ENCODE measurements around the gene DPM3.
"Not testable (repeated sequence)": the region's sequence is repeated elsewhere in the genome, so short reads cannot be mapped to it uniquely, and the experiment has no call there.

Gene DPM3, protein sequence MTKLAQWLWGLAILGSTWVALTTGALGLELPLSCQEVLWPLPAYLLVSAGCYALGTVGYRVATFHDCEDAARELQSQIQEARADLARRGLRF

DNA sequence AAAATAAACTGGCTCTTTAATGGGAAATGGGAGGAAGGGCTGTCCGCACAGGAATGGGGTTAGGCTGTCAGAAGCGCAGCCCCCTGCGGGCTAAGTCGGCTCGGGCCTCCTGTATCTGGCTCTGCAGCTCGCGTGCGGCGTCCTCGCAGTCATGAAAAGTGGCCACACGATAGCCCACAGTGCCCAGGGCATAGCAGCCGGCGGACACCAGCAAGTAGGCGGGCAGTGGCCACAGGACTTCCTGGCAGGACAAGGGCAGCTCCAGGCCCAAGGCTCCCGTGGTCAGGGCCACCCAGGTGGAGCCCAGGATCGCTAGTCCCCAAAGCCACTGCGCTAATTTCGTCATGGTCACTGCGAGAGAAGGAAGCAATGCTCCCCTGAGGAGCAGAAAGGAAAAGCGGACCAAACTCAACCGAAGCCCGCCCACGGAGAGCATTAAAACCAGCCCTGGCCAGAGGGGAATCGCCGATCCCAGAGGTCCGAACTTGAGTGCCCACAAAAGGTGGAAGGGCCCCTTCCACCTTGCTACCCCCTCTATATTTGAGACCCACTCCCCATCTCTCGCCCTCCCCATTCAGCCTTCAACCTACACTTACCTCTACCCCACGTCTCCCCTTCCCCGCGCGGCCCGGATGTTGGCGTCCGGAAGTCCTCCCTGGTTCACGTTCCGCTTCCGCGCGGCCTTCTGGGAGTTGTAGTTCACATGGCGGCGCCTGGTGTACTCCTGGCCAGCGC, at the start of gene DPM3:
DPM3 (minus strand) TSS at position 637 of the 735 bp plus-strand sequence; CDS start at position 346, 291 bp downstream.
- DNase-seq, result peak; percentile 91

DNA sequence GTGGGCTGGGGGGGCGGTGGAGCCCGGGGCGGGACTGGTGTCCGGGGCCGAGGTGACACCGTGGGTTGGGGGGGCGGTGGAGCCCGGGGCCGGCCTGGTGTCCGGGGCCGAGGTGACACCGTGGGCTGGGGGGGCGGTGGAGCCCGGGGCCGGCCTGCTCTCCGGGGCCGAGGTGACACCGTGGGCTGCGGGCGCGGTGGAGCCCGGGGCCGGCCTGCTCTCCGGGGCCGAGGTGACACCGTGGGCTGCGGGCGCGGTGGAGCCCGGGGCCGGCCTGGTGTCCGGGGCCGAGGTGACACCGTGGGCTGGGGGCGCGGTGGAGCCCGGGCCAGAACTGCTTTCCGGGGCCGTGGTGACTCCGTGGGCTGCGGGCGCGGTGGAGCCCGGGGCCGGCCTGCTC, 49.6 kb upstream of the DPM3 start:
- DNase-seq, result not testable (repeated sequence)

DNA sequence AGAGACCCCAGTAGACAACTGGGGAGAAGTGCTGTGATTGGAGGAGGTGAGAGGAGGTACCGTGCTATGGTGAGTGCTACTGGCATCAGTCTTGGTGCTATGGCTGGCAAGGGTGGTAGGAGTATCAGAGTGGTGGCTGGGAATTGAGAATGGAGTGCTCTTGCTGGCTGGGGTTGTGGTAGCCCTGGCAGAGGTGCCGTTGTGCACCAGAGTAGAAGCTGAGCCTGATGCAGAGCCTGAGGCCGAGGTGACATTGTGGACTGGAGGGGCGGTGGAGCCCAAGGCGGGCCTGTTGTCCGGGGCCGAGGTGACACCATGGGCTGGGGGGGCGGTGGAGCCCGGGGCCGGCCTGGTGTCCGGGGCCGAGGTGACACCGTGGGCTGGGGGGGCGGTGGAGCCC, 47.9 kb upstream of the DPM3 start:
- no peak for DNase-seq

DNA sequence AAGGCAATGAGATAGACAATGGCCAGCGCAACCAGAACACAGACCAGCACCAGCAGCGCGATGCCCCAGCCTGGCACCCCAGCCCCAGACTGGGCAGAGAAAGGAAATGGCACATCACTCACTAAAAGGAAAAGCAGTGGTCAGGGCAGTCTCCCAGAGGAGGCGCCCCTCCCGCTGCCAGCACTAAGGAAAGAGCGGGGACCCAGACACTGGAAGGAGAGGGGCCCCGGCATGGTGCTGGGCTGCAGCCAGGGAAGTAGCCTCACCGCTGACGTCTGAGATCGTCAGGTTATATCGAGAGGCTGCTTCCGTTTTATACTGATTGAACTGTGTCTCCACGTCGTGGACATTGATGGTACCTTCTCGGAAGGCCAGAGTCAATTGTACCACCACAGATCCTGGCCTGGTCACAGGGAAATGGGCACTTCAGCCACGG, 47.1 kb upstream of the DPM3 start:
- DNase-seq, result no peak

DNA sequence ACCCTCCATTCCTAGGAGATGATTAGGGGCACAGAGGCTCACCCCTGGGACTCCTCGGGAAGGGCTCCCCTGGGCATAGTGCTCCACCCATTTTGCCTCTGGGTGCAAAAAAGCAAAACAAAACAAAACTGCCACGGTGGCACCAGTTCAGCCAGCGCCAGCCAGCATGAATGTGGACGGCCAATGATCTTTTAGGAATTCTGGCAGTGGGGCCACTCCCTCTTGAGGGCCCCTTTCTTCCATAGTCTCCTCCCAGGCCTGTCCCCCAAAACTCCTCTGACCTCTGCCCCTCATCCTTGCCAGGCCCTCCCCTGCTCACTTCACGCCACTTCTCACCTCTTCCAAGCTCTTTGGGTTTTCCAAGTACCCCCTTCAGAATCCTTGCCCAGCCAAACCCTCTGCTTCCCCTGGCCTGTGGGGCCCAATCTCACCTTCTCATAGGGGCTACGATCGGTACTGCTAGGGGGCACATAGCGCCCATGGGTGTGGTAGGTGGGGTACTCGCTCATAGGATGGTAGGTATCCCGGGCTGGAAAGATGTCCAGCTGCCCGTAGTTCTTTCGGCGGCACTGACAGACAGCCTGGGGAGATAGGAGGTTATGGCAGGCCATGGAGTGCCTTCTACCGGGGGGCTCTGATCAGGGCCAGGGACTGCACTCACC, 46.6 kb upstream of the DPM3 start:
- DNase-seq, result no peak

DNA sequence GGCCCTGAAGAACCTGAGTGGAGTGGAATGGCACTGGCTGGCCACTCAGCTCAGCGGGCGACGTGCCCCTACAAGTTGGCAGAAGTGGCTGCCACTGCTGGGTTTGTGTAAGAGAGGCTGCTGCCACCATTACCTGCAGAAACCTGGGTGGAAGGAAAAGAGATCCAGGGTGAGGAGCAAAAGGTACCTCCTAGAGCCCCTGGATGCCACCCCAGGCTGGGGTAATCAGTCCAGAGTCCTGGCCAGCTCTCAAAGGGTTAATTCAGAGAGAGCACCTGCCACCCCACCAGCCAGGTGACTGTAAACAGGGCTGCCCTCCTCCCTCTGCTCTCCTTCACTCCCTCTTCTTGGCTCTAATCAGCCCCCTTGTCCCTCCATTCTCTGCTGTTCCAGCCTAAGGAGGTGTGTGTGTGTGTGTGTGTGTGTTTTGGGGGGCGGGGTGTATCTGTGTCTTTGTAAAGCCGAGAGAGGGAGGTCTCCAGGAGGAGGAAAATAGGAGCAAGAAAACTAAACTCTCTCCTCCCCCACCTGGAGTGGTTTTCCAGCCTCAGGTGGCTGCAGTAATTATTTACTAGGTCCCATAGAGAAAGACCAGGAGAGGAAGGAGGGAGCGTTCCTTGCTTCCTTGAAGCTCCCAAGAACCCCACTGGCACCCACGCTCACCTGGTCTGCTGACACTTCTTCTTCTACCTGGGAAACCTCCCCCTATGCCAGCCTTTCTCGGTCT, 45.9 kb upstream of the DPM3 start:
- DNase-seq, result no peak

DNA sequence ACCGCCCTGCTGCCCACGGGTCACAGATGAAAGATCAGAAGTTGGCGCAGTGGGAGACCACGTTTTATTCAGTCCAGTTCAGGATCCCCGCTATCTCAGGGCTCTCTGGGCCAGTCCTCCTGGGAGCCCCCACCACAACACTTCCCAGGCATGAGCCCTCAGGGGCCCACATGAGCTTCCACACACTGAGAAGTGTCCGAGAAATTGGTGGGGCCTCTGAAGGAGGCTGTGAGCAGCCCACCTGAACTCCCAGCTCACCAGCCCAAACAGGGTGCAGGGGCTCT, 45.4 kb upstream of the DPM3 start:
- DNase-seq, result no peak

DNA sequence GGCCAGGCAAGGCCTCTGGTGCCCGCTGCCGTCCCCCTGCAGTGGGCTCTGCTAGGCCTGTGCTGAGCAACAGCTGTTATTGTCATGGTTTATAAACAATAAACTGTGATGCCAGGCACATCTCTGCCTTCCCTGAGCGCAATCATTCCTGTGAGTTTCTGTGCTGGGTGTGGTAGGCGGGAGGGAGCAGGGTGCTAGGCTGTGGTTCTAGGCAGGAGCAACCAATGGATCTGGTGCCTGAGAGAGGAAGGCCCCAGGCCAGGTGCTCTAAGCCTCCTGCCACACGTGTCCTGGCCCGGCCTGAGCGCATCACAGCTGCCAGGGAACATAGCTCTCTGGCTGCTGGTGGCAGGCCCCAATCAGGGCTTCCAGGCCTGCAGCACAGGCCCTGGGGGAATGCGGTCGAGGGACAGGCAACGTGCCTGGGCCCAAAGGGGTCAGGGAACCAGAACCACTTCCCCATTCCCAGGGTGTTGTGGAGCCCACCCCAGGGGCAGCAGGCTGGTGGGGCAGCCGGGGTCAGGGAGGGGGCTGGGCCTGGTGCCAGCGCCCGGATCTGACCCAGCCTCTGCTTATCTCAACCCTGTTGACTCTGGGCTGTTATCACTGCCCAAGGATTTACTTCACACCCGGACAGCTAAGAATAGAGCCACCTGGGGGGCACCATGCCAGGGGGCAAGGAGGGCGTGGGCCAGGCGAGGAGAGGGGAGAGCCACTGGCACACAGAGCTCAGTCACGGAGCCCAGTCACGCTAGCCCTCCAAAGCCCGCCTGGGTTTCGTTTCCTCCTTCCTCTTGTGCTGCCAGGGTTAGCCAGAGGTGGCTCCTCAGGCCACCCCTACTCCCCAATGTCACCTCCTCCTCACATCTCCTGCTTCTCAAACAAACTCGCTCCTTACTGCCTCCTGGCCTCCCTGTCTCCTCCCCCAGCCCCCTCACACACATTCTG, 44.8 kb upstream of the DPM3 start:
- DNase-seq, result no peak

DNA sequence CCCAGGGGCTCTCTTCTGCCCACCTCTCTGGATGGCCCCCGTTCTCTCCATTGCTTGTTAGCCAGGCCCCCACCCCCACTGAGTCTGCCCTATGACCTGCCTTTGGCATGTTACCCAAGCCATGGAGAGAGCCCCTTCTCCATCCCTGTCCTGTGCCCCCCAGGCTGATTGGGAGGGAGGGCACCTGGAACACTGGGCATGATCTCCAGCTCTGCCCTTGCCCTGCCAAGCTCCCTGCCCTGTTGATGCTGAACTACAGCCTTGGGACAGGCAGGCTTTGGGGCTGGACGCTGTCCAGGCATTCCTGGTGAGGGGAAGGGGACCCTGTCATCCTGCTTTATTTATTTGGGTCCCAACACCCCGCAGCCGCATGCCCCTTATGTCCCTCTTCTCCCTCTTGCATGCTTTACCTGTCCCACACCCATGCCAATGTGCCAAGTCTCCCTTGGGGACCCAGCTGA, 44.0 kb upstream of the DPM3 start:
- no peak for DNase-seq

DNA sequence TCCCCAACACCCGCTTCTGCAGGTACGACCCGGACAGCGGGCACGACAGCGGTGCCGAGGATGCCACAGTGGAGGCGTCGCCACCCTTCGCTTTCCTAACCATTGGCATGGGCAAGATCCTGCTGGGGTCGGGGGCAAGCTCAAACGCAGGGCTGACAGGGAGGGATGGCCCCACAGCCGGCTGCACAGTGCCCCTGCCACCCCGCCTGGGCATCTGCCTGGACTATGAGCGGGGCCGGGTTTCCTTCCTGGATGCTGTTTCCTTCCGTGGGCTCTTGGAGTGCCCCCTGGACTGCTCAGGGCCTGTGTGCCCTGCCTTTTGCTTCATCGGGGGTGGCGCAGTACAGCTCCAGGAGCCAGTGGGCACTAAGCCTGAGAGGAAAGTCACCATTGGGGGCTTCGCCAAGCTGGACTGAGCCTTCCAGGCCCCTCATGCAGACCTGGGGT, 43.5 kb upstream of the DPM3 start:
- no peak for DNase-seq

DNA sequence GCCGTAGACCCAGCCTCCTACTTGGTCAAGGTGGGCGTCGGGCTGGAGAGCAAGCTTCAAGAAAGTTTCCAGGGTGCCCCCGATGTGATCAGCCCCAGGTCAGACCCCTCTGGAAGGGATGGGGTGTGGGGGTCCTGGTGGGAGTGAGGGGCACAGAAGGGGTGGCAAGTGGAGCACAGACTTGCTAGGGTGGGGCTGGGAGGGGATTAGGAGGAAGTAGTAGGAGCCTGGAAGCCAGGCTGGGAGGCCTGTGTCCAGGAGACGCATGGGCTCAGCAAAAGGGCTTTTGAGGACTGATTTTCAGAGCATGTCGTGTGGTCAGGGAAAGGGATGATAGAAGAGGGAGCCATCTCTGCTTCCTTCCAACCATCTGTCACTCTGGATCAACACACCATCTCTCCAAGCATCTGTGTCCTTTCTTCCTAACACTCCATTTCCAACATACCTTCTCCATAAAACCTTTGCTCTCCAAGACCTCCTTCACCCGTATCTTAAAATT, 41.8 kb upstream of the DPM3 start:
- DNase-seq, result no peak

DNA sequence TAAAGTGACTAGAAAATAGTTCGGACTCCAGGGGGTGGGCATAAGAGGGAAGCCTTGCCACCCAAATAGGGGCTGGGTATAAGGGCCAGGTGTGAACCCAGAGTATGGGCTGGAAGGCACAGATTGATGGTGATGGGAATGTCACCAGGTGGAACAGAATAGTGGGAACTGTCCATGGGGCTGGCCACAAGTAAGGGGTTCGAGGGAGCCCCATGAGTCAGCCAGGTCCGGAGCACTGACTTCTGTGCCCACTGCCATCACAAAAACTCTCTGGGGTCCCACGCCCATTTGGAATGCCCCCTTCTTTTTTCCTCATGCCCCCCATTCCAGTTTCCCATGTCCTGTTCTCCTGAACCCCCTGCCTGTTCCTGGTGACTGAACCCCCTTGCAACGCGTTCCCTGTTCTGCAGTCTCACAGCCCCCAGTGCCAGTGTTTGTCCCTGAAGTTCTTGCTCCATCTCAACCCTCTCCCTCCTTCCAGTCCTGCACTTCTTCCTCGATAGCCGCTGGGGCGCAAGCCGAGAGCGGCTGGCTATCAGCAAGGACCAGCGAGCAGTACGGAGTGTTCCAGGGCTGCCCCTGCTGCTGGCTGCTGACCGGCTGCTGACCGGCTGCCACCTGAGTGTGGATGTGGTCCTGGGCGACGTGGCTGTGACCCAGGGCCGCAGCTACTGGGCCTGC, 41.2 kb upstream of the DPM3 start:
- DNase-seq, result no peak

DNA sequence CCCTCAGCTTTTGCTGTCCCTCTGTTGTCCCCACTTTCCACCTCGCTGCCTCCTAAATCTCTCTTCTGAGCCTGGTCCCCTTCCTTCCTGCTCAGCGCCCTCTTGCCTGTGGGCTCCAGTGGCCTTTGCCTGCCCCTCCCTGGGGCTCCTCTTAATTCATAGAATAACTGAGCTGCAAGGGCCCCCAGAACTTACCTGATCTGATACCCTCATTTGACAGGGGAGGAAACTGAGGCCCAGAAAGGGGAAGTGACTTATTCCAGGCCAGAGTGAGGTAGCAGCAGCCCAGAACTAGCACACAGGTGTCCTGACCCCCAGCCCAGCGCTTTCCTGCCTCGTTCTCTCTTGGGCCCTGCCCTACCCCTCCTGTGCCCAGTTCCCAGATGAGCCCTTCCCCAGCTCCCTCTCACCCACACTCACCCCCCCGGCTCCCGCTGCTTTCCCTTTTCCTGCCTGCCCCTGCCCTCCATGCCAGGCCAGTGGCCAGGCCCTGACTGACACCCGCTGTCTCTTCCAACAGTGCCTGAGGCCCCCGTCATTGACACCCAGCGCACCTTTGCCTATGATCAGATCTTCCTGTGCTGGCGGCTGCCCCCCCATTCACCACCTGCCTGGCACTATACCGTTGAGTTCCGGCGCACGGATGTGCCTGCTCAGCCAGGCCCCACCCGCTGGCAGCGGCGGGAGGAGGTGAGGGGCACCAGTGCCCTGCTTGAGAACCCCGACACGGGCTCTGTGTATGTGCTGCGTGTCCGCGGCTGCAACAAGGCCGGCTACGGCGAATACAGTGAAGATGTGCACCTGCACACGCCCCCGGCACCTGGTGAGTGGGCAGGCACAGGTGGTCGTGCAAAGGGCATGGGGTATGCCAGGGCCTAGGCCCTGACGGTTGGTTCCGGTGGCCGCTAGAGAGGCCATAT, 39.0 kb upstream of the DPM3 start:
- DNase-seq, result no peak

DNA sequence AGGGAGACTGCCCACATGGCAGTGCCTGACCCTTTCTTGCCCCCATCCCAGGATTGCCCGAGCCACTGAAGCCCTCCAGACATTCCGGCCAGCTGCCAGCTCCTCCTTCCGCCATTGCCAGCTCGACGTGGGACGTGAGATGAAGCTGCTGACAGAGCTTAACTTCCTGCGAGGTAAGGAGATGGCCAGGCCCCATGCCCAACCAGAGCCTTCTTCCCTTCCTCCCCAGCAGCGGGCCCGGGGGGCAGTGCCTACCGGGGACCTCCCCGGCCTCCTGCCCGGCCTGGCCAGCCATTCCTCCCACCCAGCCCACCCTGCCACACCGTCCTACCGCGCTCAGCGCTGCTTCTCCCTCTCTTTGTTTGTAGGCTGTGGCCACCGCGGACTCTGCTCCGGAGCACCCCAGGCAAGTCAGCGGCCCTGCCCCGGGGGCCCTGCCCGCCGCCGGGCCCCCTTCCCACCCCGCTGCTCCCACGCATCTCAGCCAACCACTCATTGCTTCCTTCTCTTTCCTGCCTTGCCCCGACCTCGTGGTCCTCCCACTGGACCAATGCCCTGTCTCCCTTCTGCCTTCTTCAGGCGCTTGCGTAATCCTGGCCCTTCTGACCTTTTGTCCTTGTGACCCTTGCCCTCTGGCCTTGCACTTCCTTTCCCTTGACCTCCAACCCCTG, 38.2 kb upstream of the DPM3 start:
- no peak for DNase-seq

DNA sequence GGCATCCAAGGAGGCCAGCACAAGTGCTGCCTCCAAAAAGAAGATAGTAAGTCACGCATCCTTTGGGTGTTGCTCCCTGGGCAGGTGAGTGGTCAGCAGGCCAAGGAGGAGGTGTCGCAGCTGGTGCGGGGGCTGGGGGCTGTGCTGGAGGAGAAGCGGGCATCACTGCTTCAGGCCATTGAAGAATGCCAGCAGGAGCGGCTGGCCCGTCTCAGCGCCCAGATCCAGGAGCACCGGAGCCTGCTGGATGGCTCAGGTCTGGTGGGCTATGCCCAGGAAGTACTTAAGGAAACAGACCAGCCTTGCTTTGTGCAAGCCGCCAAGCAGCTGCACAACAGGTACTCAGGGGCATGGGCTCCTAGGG, 37.6 kb upstream of the DPM3 start:
- DNase-seq, result no peak

DNA sequence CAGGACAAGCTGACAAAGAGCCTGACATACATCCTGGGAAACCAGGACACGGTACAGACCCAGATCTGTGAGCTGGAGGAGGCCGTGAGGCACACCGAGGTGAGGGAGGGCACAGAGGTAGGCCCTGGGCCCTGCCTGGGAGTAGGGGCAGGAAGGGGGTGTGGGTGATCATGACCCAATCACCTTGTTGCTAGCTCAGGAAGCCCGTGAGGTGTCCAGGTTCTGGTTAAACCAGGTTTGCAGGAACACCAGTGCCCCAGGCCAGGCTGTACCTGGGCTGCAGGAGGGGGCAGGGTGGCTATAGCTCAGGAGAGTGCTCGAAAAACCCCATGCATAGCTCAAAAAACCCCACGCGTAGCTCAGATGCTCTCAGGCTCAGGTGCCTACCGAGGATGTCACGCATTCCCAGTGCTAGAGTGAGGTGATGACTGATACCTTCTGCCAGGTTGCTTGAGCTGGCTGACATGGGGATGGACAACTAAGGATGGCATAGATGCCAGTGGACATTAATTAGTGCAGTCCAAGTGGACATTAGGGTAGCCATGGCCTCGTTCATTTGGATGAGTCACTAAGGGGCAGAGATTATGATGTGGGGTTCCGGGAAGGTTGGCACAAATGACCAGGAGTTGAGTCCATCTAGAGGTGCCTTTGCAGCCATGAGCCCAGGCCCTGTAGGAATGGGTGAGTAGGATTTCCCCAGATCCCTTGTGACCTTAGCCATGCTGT, 37.0 kb upstream of the DPM3 start:
- DNase-seq, result no peak

DNA sequence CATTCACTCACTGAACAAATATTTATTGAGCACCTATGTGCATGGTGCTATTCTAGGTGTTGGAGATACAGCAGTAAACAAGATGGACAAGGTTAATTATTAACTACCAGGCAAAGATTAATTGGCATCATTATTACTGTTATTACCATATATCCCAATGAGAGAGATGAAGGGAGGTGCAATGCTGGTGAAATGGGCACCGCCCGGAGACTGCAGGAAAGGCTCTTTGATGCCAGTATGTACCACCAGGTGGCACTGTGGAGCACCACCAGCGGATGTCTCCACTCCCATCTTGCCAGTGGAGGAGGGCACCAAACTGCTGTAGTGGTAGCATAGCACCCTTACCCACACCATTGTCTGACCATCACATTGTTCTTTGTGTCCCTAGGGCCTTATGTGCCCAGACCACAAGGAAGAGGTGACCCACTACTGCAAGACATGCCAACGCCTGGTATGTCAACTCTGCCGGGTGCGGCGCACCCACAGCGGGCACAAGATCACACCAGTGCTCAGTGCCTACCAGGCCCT, 36.3 kb upstream of the DPM3 start:
- peak; percentile 91 for DNase-seq

DNA sequence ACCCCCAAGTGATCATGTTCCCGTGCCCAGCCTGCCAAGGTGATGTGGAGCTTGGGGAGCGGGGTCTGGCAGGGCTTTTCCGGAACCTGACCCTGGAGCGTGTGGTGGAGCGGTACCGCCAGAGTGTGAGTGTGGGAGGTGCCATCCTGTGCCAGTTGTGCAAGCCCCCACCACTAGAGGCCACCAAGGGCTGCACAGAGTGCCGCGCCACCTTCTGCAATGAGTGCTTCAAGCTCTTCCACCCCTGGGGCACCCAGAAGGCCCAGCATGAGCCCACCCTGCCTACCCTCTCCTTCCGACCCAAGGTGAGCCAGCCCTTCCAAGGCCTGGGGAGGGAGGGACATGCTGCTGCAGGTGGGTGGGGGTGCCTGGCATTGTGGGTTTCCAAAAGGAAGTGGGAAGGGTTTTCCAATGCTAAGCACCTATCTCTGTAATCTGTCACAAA, 35.6 kb upstream of the DPM3 start:
- DNase-seq, result peak; percentile 34

All from CD4-positive, alpha-beta T cell treated with Interleukin-6 for 4 hours (primary cell).